ENCODE measurements around the gene SOX6. TPM values are rescaled to one million over a fixed set of nuclear protein-coding genes. Genes with fewer than 3 reads are reported as not detected.

SOX6 gene
- polyA plus RNA-seq, 1 donor (not counting 4 experiments of a cell fraction or from before 2014, with no cell fraction given) = 6.0 TPM

DNA sequence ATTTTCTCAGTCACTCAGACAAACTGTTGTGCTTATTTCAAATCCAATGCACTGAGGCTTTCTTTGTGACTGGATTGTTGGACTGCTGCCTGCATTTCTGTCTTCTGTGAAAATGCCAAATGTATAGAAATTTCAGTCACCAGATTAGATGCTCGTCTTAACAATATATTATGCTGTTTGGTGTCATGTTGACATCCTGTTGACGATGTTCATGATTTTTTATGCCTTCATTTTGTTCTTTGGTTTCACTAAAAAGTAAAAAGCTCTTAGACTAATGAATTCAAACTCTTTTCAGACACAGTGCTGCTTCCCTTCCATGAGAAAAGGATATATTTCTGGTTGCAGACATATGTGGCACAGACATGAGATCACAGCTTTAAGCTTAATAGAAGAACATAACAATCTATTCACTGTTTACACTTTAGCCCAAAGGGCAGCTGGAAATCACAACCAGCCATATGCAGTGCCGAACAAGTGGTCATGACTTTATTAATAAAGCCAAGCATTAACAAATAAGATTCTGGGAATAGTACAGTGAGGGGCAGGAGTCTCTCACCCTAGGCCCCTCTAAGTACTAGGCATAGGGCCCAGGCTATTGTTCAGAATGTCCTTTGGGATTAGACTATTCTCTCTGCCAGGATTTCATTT, 9.4 kb upstream of the SOX6 start:
- TF ChIP-seq EZH2 (IDR thresholded peaks at IDR 0.05; ENCODE audit: low read length) = no peak
- TF ChIP-seq, protein P1, sequence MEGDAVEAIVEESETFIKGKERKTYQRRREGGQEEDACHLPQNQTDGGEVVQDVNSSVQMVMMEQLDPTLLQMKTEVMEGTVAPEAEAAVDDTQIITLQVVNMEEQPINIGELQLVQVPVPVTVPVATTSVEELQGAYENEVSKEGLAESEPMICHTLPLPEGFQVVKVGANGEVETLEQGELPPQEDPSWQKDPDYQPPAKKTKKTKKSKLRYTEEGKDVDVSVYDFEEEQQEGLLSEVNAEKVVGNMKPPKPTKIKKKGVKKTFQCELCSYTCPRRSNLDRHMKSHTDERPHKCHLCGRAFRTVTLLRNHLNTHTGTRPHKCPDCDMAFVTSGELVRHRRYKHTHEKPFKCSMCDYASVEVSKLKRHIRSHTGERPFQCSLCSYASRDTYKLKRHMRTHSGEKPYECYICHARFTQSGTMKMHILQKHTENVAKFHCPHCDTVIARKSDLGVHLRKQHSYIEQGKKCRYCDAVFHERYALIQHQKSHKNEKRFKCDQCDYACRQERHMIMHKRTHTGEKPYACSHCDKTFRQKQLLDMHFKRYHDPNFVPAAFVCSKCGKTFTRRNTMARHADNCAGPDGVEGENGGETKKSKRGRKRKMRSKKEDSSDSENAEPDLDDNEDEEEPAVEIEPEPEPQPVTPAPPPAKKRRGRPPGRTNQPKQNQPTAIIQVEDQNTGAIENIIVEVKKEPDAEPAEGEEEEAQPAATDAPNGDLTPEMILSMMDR (optimal IDR thresholded peaks at IDR 0.05 in 1 of 3, IDR thresholded peaks at IDR 0.05 in 1 of 3, conservative IDR thresholded peaks at IDR 0.05 in 1 of 3; ENCODE audit: extremely low read depth in 1 of 3, insufficient read depth in 2 of 3, low read length in 3 of 3) = no peak
- no peak overlapping the region for H3K4me3 ChIP-seq (ENCODE audit: control insufficient read depth in 2 of 3, extremely low read depth in 1 of 3, insufficient read depth in 2 of 3, low read depth in 1 of 3, low read length in 3 of 3)
- no peak overlapping the region for H2AFZ ChIP-seq (ENCODE audit: control insufficient read depth, low read length)
- FAIRE-seq (no peak), DNase-seq (ENCODE audit: low read depth, low spot score) (no peak)
- no peak overlapping the region for H3K27ac ChIP-seq (ENCODE audit: control insufficient read depth, insufficient read depth, low read length)
- dilution Hi-C loops (cut with MboI; ENCODE audit: extremely low pct_ligation_motif_present, low sequenced_read_pairs) = no loop called here
- no peak overlapping the region for H3K4me2 ChIP-seq (ENCODE audit: control insufficient read depth, extremely low read depth, insufficient read depth, low read depth, low read length)
- H3K9me1 ChIP-seq (ENCODE audit: control insufficient read depth, extremely low read depth, insufficient read depth, low read length) = no peaks in the 10 kb centered on the region
- no peaks in the 10 kb centered on the region for H3K4me1 ChIP-seq (ENCODE audit: control insufficient read depth, extremely low read depth, insufficient read depth, low read length)
- H3K79me2 ChIP-seq (ENCODE audit: control insufficient read depth, insufficient read depth, low read length) = no peaks in the 10 kb centered on the region
- H4K20me1 ChIP-seq (ENCODE audit: control insufficient read depth, extremely low read depth, insufficient read depth, low read length) = no peaks in the 10 kb centered on the region
- H3K9me3 ChIP-seq (ENCODE audit: control insufficient read depth, low read depth, low read length) = no peaks in the 10 kb centered on the region
- H3K9ac ChIP-seq (ENCODE audit: control insufficient read depth, extremely low read depth, insufficient read depth, low read length) = no peak overlapping the region
- no peaks in the 10 kb centered on the region for H3K36me3 ChIP-seq (ENCODE audit: control insufficient read depth in 2 of 2, extremely low read depth in 1 of 2, insufficient read depth in 2 of 2, low read length in 2 of 2)
- H3K27me3 ChIP-seq (ENCODE audit: control insufficient read depth, extremely low read depth, insufficient read depth, low read length) = no peaks in the 10 kb centered on the region

DNA sequence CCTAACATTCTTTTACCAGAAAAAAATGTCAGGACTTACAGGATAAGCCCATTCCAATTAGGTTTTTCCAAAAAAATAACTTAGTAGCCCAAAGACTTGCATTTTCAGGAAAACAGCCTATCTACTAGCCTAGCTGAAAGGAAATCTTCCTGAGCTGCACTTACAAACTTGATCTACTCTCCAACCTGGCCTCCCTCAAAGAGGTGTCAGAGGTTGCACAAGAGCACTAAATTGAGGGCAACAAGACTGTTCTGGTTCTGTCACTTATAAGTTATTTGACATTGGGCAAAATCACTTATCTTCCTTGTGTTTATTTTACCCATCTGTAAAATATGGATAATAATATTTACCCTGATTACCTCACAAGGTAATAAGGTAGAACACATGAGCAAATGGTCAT, 7.9 kb upstream of the SOX6 start:
- DNase-seq (ENCODE audit: low read depth, low spot score) = no peak
- no peak overlapping the region for H2AFZ ChIP-seq (ENCODE audit: control insufficient read depth, low read length)
- no peak overlapping the region for H3K9ac ChIP-seq (ENCODE audit: control insufficient read depth, extremely low read depth, insufficient read depth, low read length)
- no peaks in the 10 kb centered on the region for H3K36me3 ChIP-seq (ENCODE audit: control insufficient read depth in 2 of 2, extremely low read depth in 1 of 2, insufficient read depth in 2 of 2, low read length in 2 of 2)
- no peak overlapping the region for H3K4me3 ChIP-seq (ENCODE audit: control insufficient read depth in 2 of 3, extremely low read depth in 1 of 3, insufficient read depth in 2 of 3, low read depth in 1 of 3, low read length in 3 of 3)
- no peaks in the 10 kb centered on the region for H4K20me1 ChIP-seq (ENCODE audit: control insufficient read depth, extremely low read depth, insufficient read depth, low read length)
- no peaks in the 10 kb centered on the region for H3K79me2 ChIP-seq (ENCODE audit: control insufficient read depth, insufficient read depth, low read length)
- H3K4me2 ChIP-seq (ENCODE audit: control insufficient read depth, extremely low read depth, insufficient read depth, low read depth, low read length) = no peak overlapping the region
- H3K27me3 ChIP-seq (ENCODE audit: control insufficient read depth, extremely low read depth, insufficient read depth, low read length) = no peaks in the 10 kb centered on the region
- H3K4me1 ChIP-seq (ENCODE audit: control insufficient read depth, extremely low read depth, insufficient read depth, low read length) = no peaks in the 10 kb centered on the region
- FAIRE-seq = no peak
- dilution Hi-C loops (cut with MboI; ENCODE audit: extremely low pct_ligation_motif_present, low sequenced_read_pairs) = no loop called here
- no peak overlapping the region for H3K27ac ChIP-seq (ENCODE audit: control insufficient read depth, insufficient read depth, low read length)
- TF ChIP-seq, protein P1 (optimal IDR thresholded peaks at IDR 0.05 in 1 of 3, IDR thresholded peaks at IDR 0.05 in 1 of 3, conservative IDR thresholded peaks at IDR 0.05 in 1 of 3; ENCODE audit: extremely low read depth in 1 of 3, insufficient read depth in 2 of 3, low read length in 3 of 3) = no peak
- no peak for TF ChIP-seq EZH2 (IDR thresholded peaks at IDR 0.05; ENCODE audit: low read length)
- no peaks in the 10 kb centered on the region for H3K9me3 ChIP-seq (ENCODE audit: control insufficient read depth, low read depth, low read length)
- H3K9me1 ChIP-seq (ENCODE audit: control insufficient read depth, extremely low read depth, insufficient read depth, low read length) = no peaks in the 10 kb centered on the region

Measured in keratinocyte (primary cell).